CD14-positive monocyte (primary cell): ENCODE measurements around the gene AMN1. TPM values are rescaled to one million over a fixed set of nuclear protein-coding genes. Genes with fewer than 3 reads are reported as not detected.

ENCODE experiments used
- DNase-seq, 3 donors: peaks; one replicate each; pipeline ENCODE4 v3.0.0-alpha.2; 2011 to 2022
- H2AFZ ChIP-seq: 2 replicates; pipeline ENCODE4 v1.6.0; 2012; ENCODE audit warnings: mild to moderate bottlenecking, low read depth, low read length, inconsistent platforms; ENCODE audit not compliant: insufficient read depth, poor library complexity, severe bottlenecking
- H3K27ac ChIP-seq, 2 donors: 1 replicate in 1 of 2; 2 replicates in 1 of 2; pipeline ENCODE4 v1.5.1; 2012 to 2013; ENCODE audit warnings: low read length in 2 of 2, control low read depth in 1 of 2, inconsistent platforms in 1 of 2, low read depth in 1 of 2, mild to moderate bottlenecking in 1 of 2
- H3K27me3 ChIP-seq, 2 donors: one replicate each; pipeline versions ENCODE4 v1.6.0 to v1.6.1; 2011 to 2013; ENCODE audit warnings: low read length in 2 of 2; ENCODE audit not compliant: control insufficient read depth in 2 of 2, insufficient read depth in 2 of 2
- H3K36me3 ChIP-seq, 2 donors: replicated peaks in 1 of 2; 1 replicate in 1 of 2; 2 replicates in 1 of 2; pipeline versions ENCODE4 v1.5.1 to v1.6.1; 2012 to 2013; ENCODE audit warnings: low read length in 2 of 2, control low read depth in 1 of 2, inconsistent platforms in 1 of 2, mild to moderate bottlenecking in 1 of 2; ENCODE audit not compliant: insufficient read depth in 2 of 2, control insufficient read depth in 1 of 2
- H3K4me1 ChIP-seq, 2 donors: 1 replicate in 1 of 2; 2 replicates in 1 of 2; pipeline versions ENCODE4 v1.5.1 to v1.6.1; 2012 to 2013; ENCODE audit warnings: low read length in 2 of 2, control low read depth in 1 of 2, inconsistent platforms in 1 of 2, mild to moderate bottlenecking in 1 of 2, moderate library complexity in 1 of 2; ENCODE audit not compliant: insufficient read depth in 2 of 2, control insufficient read depth in 1 of 2
- H3K4me2 ChIP-seq: replicated peaks from 2 replicates; pipeline ENCODE3; 2012; ENCODE audit warnings: low read length, moderate library complexity, mild to moderate bottlenecking; ENCODE audit not compliant: poor library complexity, severe bottlenecking; ENCODE audit errors: extremely low read depth
- H3K4me3 ChIP-seq, 3 experiments: fragments of 200-600 bp in 1 of 3; sonication (generic) in 1 of 3; replicated peaks in 1 of 3; 1 replicate in 2 of 3; 2 replicates in 1 of 3; pipeline ENCODE4 v1.5.1; 2011 to 2013; ENCODE audit warnings: low read length in 3 of 3, mild to moderate bottlenecking in 3 of 3, control low read depth in 2 of 3, low read depth in 2 of 3, inconsistent platforms in 1 of 3, moderate library complexity in 1 of 3
- H3K79me2 ChIP-seq: 2 replicates; pipeline ENCODE4 v1.6.0; 2012; ENCODE audit warnings: mild to moderate bottlenecking, control low read depth, inconsistent platforms, low read length, moderate library complexity; ENCODE audit not compliant: insufficient read depth
- H3K9ac ChIP-seq: 2 replicates; pipeline ENCODE4 v1.6.0; 2017; ENCODE audit warnings: low read length, mild to moderate bottlenecking; ENCODE audit not compliant: insufficient read depth, poor library complexity, severe bottlenecking
- H3K9me3 ChIP-seq, 2 donors: replicated peaks in 1 of 2; 1 replicate in 1 of 2; 2 replicates in 1 of 2; pipeline versions ENCODE4 v1.5.1 to v1.6.1; 2012 to 2013; ENCODE audit warnings: low read length in 2 of 2, control low read depth in 1 of 2; ENCODE audit not compliant: control insufficient read depth in 1 of 2, insufficient read depth in 1 of 2
- H4K20me1 ChIP-seq: 2 replicates; pipeline ENCODE4 v1.6.0; 2012; ENCODE audit warnings: mild to moderate bottlenecking, low read length, control low read depth, moderate library complexity; ENCODE audit not compliant: insufficient read depth
- H3K27ac Mint-ChIP-seq, 7 donors: one replicate each; pipeline ENCODE4 v1.8.0; 2020; ENCODE audit warnings: mild to moderate bottlenecking in 7 of 7, mixed read lengths in 7 of 7, moderate library complexity in 6 of 7, inconsistent platforms in 2 of 7
- H3K27me3 Mint-ChIP-seq, 3 donors: one replicate each; pipeline ENCODE4 v1.8.0; 2021 to 2022; ENCODE audit warnings: low read depth in 3 of 3, mild to moderate bottlenecking in 3 of 3, mixed read lengths in 3 of 3, moderate library complexity in 3 of 3, inconsistent platforms in 1 of 3
- H3K36me3 Mint-ChIP-seq, 2 donors: one replicate each; pipeline ENCODE4 v1.8.0; 2020; ENCODE audit warnings: mixed read lengths in 2 of 2, inconsistent platforms in 1 of 2, mild to moderate bottlenecking in 1 of 2
- H3K4me1 Mint-ChIP-seq: one replicate; pipeline ENCODE4 v1.8.0; 2020; ENCODE audit warnings: mild to moderate bottlenecking, mixed read lengths
- H3K4me3 Mint-ChIP-seq, 2 donors: one replicate each; pipeline ENCODE4 v1.8.0; 2020; ENCODE audit warnings: mild to moderate bottlenecking in 2 of 2, mixed read lengths in 2 of 2, moderate library complexity in 1 of 2
- H3K9me3 Mint-ChIP-seq, 7 donors: one replicate each; pipeline ENCODE4 v1.8.0; 2020 to 2022; ENCODE audit warnings: mixed read lengths in 7 of 7, mild to moderate bottlenecking in 6 of 7, moderate library complexity in 6 of 7, inconsistent platforms in 2 of 7
- WGBS: methylation state at CpG from one replicate; pipeline ENCODE4 v1.1.5; 2013; ENCODE audit warnings: missing lambda C conversion rate; ENCODE audit not compliant: insufficient coverage; 5-methylcytosine and 5-hydroxymethylcytosine counted together
- intact Hi-C, 2 donors: fragments of 100-400 bp; cut with micrococcal nuclease; formaldehyde crosslinking; loops; one replicate each; pipeline versions ENCODE4 v1.15.0 to v1.15.1; 2023
- polyA plus RNA-seq, 3 donors: library from polyadenylated mRNA; depleted of rRNA in 1 of 3; unstranded in 2 of 3; stranded (reverse) in 1 of 3; fragments of 300-500 nt in 2 of 3; fragments of >200 nt in 1 of 3; fragmentation: Illumina TruSeq in 2 of 3; gene quantifications; 1 replicate in 2 of 3; 2 replicates in 1 of 3; pipeline ENCODE4 v1.2.3, GENCODE V29; 2012 to 2021
- TF ChIP-seq, protein P1 (sequence below): fragments of 200-600 bp; IDR thresholded peaks from one replicate; pipeline ENCODE4 v1.8.0; 2022; ENCODE audit warnings: antibody characterized with exemption, mild to moderate bottlenecking

Gene AMN1
- polyA plus RNA-seq, 3 donors: 6.0 to 7.8 (median 7.4) TPM

DNA sequence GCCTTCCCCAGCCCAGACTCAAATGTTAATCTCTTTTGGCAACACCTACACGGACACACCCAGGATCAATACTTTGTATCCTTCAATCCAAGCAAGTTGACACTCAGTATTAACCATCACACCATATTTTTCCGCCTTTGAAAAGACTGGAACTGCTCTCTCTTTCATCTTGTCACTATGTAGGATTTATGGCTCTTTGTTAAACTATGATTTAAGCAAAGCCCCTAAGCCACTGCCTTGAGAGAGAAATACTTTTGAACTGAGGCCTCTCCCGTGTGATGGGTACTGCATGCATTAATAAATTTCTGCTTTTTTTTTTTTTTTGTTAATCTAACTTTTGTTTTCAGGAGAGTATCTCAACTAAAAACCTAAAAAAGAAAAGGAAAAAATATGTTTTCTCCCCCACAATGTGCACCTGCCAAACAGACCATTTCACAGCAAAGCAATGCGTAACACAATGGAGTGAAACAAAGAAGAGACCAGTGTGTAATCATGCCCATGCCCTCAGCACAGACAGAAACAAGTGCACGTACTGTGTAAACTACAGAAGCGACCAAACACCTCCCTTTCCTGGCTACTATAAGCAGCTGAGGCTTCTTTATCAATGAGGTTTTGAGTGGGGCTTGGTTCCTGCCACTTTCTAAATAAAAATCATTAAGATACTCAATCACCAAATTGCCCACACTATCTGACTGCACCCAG lies 97.6 kb downstream of the AMN1 start:
- no peak overlapping the region for H3K4me2 ChIP-seq
- DNase-seq: no peak
- H3K9me3 Mint-ChIP-seq: no peaks in the 10 kb centered on the region
- intact Hi-C loops: no loop called here
- H3K27me3 Mint-ChIP-seq: peaks cover 0 to 6% (median 3%) of the 10 kb centered on the region in 3 donors
- H3K79me2 ChIP-seq: no peaks in the 10 kb centered on the region
- peaks cover 13% of the 10 kb centered on the region for H3K4me1 Mint-ChIP-seq
- TF ChIP-seq, protein P1, sequence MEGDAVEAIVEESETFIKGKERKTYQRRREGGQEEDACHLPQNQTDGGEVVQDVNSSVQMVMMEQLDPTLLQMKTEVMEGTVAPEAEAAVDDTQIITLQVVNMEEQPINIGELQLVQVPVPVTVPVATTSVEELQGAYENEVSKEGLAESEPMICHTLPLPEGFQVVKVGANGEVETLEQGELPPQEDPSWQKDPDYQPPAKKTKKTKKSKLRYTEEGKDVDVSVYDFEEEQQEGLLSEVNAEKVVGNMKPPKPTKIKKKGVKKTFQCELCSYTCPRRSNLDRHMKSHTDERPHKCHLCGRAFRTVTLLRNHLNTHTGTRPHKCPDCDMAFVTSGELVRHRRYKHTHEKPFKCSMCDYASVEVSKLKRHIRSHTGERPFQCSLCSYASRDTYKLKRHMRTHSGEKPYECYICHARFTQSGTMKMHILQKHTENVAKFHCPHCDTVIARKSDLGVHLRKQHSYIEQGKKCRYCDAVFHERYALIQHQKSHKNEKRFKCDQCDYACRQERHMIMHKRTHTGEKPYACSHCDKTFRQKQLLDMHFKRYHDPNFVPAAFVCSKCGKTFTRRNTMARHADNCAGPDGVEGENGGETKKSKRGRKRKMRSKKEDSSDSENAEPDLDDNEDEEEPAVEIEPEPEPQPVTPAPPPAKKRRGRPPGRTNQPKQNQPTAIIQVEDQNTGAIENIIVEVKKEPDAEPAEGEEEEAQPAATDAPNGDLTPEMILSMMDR: no peak
- H3K27me3 ChIP-seq: no peaks in the 10 kb centered on the region
- H3K9ac ChIP-seq: no peak overlapping the region
- no peak overlapping the region for H3K27ac Mint-ChIP-seq
- H3K4me1 ChIP-seq: peaks cover 6 to 8% of the 10 kb centered on the region in 2 donors
- H3K4me3 ChIP-seq: no peak overlapping the region
- H3K27ac ChIP-seq: no peak overlapping the region
- no peak overlapping the region for H2AFZ ChIP-seq
- H3K9me3 ChIP-seq: no peaks in the 10 kb centered on the region
- 100% methylated on average over 1 of the region's 6 CpGs for WGBS
- no peaks in the 10 kb centered on the region for H3K36me3 Mint-ChIP-seq
- no peak overlapping the region for H3K4me3 Mint-ChIP-seq
- H4K20me1 ChIP-seq: no peaks in the 10 kb centered on the region
- H3K36me3 ChIP-seq: no peaks in the 10 kb centered on the region

DNA sequence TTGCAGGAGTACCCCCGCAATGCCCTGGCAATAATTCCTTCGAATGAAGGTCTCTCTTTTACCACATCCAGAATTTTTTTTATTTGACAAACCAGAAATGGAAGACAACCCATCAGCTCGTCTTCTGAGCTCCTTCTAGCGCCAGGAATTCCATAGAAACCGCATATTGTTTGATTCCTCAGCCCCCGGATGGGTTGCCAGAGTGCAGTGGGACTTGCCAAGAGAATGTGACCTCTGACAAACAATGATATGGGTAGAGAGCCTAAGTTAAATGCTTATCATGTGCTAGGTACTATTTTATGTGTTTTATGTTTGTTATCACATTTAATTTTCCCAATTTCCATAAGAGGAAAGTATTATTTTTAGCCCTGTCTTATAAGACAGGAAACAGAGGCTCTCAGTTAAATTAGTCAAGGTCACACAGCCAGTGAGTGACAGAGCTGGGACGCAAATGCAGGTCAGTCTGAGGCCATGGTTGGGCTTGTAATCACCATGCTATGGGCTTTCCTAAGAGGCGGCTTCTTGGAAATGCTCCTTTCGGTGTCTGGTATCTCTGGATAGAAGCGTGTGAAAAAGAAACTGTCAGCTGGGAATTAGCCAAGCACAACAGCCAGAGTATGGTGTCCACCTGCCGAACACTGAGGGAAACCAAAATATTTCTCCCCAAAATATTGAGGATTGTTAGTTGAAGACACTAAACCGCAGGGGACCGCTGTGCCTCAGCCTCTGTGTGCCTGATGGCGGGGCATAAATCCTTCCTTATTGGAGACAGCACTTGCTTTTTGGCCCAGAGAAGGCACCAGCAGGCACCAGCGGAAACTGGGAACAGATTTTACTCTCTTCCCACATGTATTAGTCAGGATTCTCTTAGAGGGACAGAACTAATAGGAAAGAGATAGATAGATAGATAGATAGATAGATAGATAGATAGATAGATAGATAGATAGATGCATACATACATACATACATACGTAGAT lies 98.8 kb downstream of the AMN1 start:
- Mint-ChIP-seq H3K36me3 (no peaks in the 10 kb centered on the region), H3K27ac (peak overlapping the region in 1 of 7 donors; percentile 24)
- H3K27ac ChIP-seq: no peak overlapping the region

More for the DNA sequence above, 98.8 kb downstream of the AMN1 start:
- TF ChIP-seq, protein P1: no peak
- no peaks in the 10 kb centered on the region for H3K79me2 ChIP-seq
- H3K4me1 ChIP-seq: peaks cover 0 to 7% of the 10 kb centered on the region in 2 donors
- peaks cover 0 to 6% (median 3%) of the 10 kb centered on the region in 3 donors for H3K27me3 Mint-ChIP-seq
- peaks cover 11% of the 10 kb centered on the region for H3K4me1 Mint-ChIP-seq
- no peak overlapping the region for H3K9ac ChIP-seq
- no peak overlapping the region for H3K4me3 ChIP-seq
- H3K36me3 ChIP-seq: no peaks in the 10 kb centered on the region
- WGBS: 81% methylated on average over 4 of the region's 16 CpGs
- H4K20me1 ChIP-seq: no peaks in the 10 kb centered on the region
- no peak overlapping the region for H3K4me2 ChIP-seq
- DNase-seq: no peak
- no peak overlapping the region for H2AFZ ChIP-seq
- no peaks in the 10 kb centered on the region for H3K9me3 ChIP-seq
- no peak overlapping the region for H3K4me3 Mint-ChIP-seq
- H3K27me3 ChIP-seq: no peaks in the 10 kb centered on the region
- intact Hi-C loops: no loop called here
- H3K9me3 Mint-ChIP-seq: no peaks in the 10 kb centered on the region
